Measurements from ENCODE around the gene CACNA1D. TPM values are rescaled to one million over a fixed set of nuclear protein-coding genes. Genes with fewer than 3 reads are reported as not detected.
"Not testable (repeated sequence)": the region's sequence is repeated elsewhere in the genome, so short reads cannot be mapped to it uniquely, and the experiment has no call there.

Gene CACNA1D
- total RNA-seq, 1 donor from 2014 or later = 1.1 TPM

GRCh38 chr3:53651927-53652326 is 157.5 kb downstream of the CACNA1D start:
- no peak for DNase-seq
- intact Hi-C loops (cut with micrococcal nuclease) = no loop called here
- Histone ChIP-seq H3K4me1 (no peaks in the 10 kb centered on the region), H3K4me3 (no peak overlapping the region), H3K27me3 (ENCODE audit: low read depth) (peaks cover 17% of the 10 kb centered on the region), H3K27ac (replicated peaks) (no peak overlapping the region), H3K36me3 (no peaks in the 10 kb centered on the region), H3K9me3 (replicated peaks) (peaks cover 14% of the 10 kb centered on the region)
- no peak for TF ChIP-seq CTCF (IDR thresholded peaks at IDR 0.05; ENCODE audit: borderline replicate concordance)

- DNase-seq = no peak
- Histone ChIP-seq H3K9me3 (replicated peaks) (peaks cover 37% of the 10 kb centered on the region), H3K4me1 (no peaks in the 10 kb centered on the region), H3K27me3 (ENCODE audit: low read depth) (peaks cover 15% of the 10 kb centered on the region), H3K4me3 (no peak overlapping the region), H3K27ac (replicated peaks) (no peak overlapping the region), H3K36me3 (no peaks in the 10 kb centered on the region)
- no peak for TF ChIP-seq CTCF (IDR thresholded peaks at IDR 0.05; ENCODE audit: borderline replicate concordance)
- intact Hi-C loops (cut with micrococcal nuclease) = no loop called here
Observed at GRCh38 chr3:53657651-53658050, 163.2 kb downstream of the CACNA1D start.

- Histone ChIP-seq H3K9me3 (replicated peaks) (peaks cover 33% of the 10 kb centered on the region), H3K4me1 (no peaks in the 10 kb centered on the region), H3K27me3 (ENCODE audit: low read depth) (peaks cover 11% of the 10 kb centered on the region), H3K4me3 (no peak overlapping the region), H3K36me3 (no peaks in the 10 kb centered on the region), H3K27ac (replicated peaks) (no peak overlapping the region)
- intact Hi-C loops (cut with micrococcal nuclease) = no loop called here
- TF ChIP-seq CTCF (IDR thresholded peaks at IDR 0.05; ENCODE audit: borderline replicate concordance) = no peak
- DNase-seq = no peak
Observed at GRCh38 chr3:53658613-53659193, 164.3 kb downstream of the CACNA1D start.

- Histone ChIP-seq H3K27ac (replicated peaks) (no peak overlapping the region), H3K9me3 (replicated peaks) (peaks cover 29% of the 10 kb centered on the region), H3K4me3 (no peak overlapping the region), H3K36me3 (no peaks in the 10 kb centered on the region), H3K27me3 (ENCODE audit: low read depth) (peaks cover 11% of the 10 kb centered on the region), H3K4me1 (no peaks in the 10 kb centered on the region)
- DNase-seq = no peak
- intact Hi-C loops (cut with micrococcal nuclease) = no loop called here
- no peak for TF ChIP-seq CTCF (IDR thresholded peaks at IDR 0.05; ENCODE audit: borderline replicate concordance)
Observed at GRCh38 chr3:53659996-53660395, 165.6 kb downstream of the CACNA1D start.

- no peak overlapping the region for H3K27ac ChIP-seq (replicated peaks)
- H3K4me1 ChIP-seq = no peaks in the 10 kb centered on the region
- intact Hi-C loops (cut with micrococcal nuclease) = no loop called here
- H3K9me3 ChIP-seq (replicated peaks) = peaks cover 26% of the 10 kb centered on the region
- no peak for TF ChIP-seq CTCF (IDR thresholded peaks at IDR 0.05; ENCODE audit: borderline replicate concordance)
- DNase-seq = no peak
- no peak overlapping the region for H3K4me3 ChIP-seq
- no peaks in the 10 kb centered on the region for H3K36me3 ChIP-seq
- peaks cover 19% of the 10 kb centered on the region for H3K27me3 ChIP-seq (ENCODE audit: low read depth)
Observed at GRCh38 chr3:53661480-53661879, 167.1 kb downstream of the CACNA1D start.

GRCh38 chr3:53664812-53665211 is 170.4 kb downstream of the CACNA1D start:
- H3K27ac ChIP-seq (replicated peaks); intact Hi-C loops (cut with micrococcal nuclease); H3K4me1 ChIP-seq; DNase-seq; H3K4me3 ChIP-seq; H3K36me3 ChIP-seq: not testable (repeated sequence)
- Histone ChIP-seq H3K9me3 (replicated peaks) (peaks cover 26% of the 10 kb centered on the region), H3K27me3 (ENCODE audit: low read depth) (peaks cover 18% of the 10 kb centered on the region)
